HUES6 (cell line): Measurements from ENCODE around the gene HBM.
"Not testable (repeated sequence)": the region's sequence is repeated elsewhere in the genome, so short reads cannot be mapped to it uniquely, and the experiment has no call there.

ENCODE experiments used
- H3K27ac ChIP-seq: 2 replicates; pipeline ENCODE4 v1.7.0; 2013; ENCODE audit warnings: low read depth, mild to moderate bottlenecking, low read length, inconsistent platforms
- H3K27me3 ChIP-seq: 2 replicates; pipeline ENCODE4 v1.6.1; 2013; ENCODE audit warnings: low read length; ENCODE audit not compliant: control insufficient read depth, insufficient read depth
- H3K36me3 ChIP-seq: 2 replicates; pipeline ENCODE4 v1.6.1; 2013; ENCODE audit warnings: low read length; ENCODE audit not compliant: control insufficient read depth, insufficient read depth
- H3K4me1 ChIP-seq: 2 replicates; pipeline ENCODE4 v1.6.1; 2013; ENCODE audit warnings: low read length; ENCODE audit not compliant: control insufficient read depth, insufficient read depth
- H3K4me3 ChIP-seq: 2 replicates; pipeline ENCODE4 v1.5.1; 2013; ENCODE audit warnings: low read depth, low read length
- H3K9ac ChIP-seq: one replicate; pipeline ENCODE4 v1.6.1; 2013; ENCODE audit warnings: mild to moderate bottlenecking, low read length
- H3K9me3 ChIP-seq: 2 replicates; pipeline ENCODE4 v1.6.1; 2013; ENCODE audit warnings: low read depth, low read length; ENCODE audit not compliant: control insufficient read depth, insufficient read depth

The HBM gene

GRCh38 chr16:189604-190186 is 23.9 kb downstream of the HBM start:
- peaks cover 84% of the 10 kb centered on the region for H3K36me3 ChIP-seq
- H3K9me3 ChIP-seq: no peaks in the 10 kb centered on the region
- no peaks in the 10 kb centered on the region for H3K4me1 ChIP-seq
- H3K27me3 ChIP-seq: no peaks in the 10 kb centered on the region
- H3K4me3 ChIP-seq: no peak overlapping the region
- no peak overlapping the region for H3K9ac ChIP-seq
- H3K27ac ChIP-seq: no peak overlapping the region

- Histone ChIP-seq H3K9ac (no peak overlapping the region), H3K36me3 (peaks cover 95% of the 10 kb centered on the region), H3K27ac (no peak overlapping the region)
Measured at GRCh38 chr16:191831-192230, 26.1 kb downstream of the HBM start.

GRCh38 chr16:192686-193085 is 26.9 kb downstream of the HBM start:
- Histone ChIP-seq H3K27me3 (no peaks in the 10 kb centered on the region), H3K4me1 (no peaks in the 10 kb centered on the region), H3K9me3 (no peaks in the 10 kb centered on the region), H3K9ac (no peak overlapping the region), H3K27ac (no peak overlapping the region), H3K4me3 (no peak overlapping the region), H3K36me3 (peaks cover 95% of the 10 kb centered on the region)

More at GRCh38 chr16:191831-192230, 26.1 kb downstream of the HBM start:
- no peak overlapping the region for H3K4me3 ChIP-seq
- no peaks in the 10 kb centered on the region for H3K4me1 ChIP-seq
- no peaks in the 10 kb centered on the region for H3K27me3 ChIP-seq
- H3K9me3 ChIP-seq: no peaks in the 10 kb centered on the region

GRCh38 chr16:193441-193840 is 27.7 kb downstream of the HBM start:
- H3K4me1 ChIP-seq: no peaks in the 10 kb centered on the region
- no peak overlapping the region for H3K27ac ChIP-seq
- H3K4me3 ChIP-seq: no peak overlapping the region
- peaks cover 96% of the 10 kb centered on the region for H3K36me3 ChIP-seq
- no peak overlapping the region for H3K9ac ChIP-seq
- no peaks in the 10 kb centered on the region for H3K9me3 ChIP-seq
- H3K27me3 ChIP-seq: no peaks in the 10 kb centered on the region

- H3K4me1 ChIP-seq: no peaks in the 10 kb centered on the region
- no peaks in the 10 kb centered on the region for H3K27me3 ChIP-seq
Measured at GRCh38 chr16:194516-194915, 28.7 kb downstream of the HBM start.

GRCh38 chr16:200388-200787 is 34.6 kb downstream of the HBM start:
- Histone ChIP-seq H3K9ac (no peak overlapping the region), H3K27me3 (no peaks in the 10 kb centered on the region), H3K36me3 (peaks cover 84% of the 10 kb centered on the region), H3K4me3 (no peak overlapping the region), H3K27ac (no peak overlapping the region), H3K9me3 (no peaks in the 10 kb centered on the region), H3K4me1 (no peaks in the 10 kb centered on the region)

More at GRCh38 chr16:194516-194915, 28.7 kb downstream of the HBM start:
- Histone ChIP-seq H3K27ac (no peak overlapping the region), H3K9me3 (no peaks in the 10 kb centered on the region), H3K36me3 (peaks cover 95% of the 10 kb centered on the region), H3K9ac (no peak overlapping the region), H3K4me3 (no peak overlapping the region)

GRCh38 chr16:203246-203645 is 37.5 kb downstream of the HBM start:
- Histone ChIP-seq H3K36me3 (peaks cover 86% of the 10 kb centered on the region), H3K9ac (no peak overlapping the region), H3K9me3 (no peaks in the 10 kb centered on the region)

GRCh38 chr16:204046-204445 is 38.3 kb downstream of the HBM start:
- H3K4me3 ChIP-seq, H3K27ac ChIP-seq, H3K4me1 ChIP-seq, H3K9ac ChIP-seq, H3K9me3 ChIP-seq, H3K27me3 ChIP-seq: not testable (repeated sequence)
- H3K36me3 ChIP-seq: peaks cover 86% of the 10 kb centered on the region

More at GRCh38 chr16:203246-203645, 37.5 kb downstream of the HBM start:
- Histone ChIP-seq H3K4me3 (no peak overlapping the region), H3K27me3 (no peaks in the 10 kb centered on the region), H3K27ac (no peak overlapping the region), H3K4me1 (no peaks in the 10 kb centered on the region)

GRCh38 chr16:209359-209758 is 43.6 kb downstream of the HBM start:
- H3K36me3 ChIP-seq: peaks cover 92% of the 10 kb centered on the region
- H3K4me1 ChIP-seq, H3K27ac ChIP-seq, H3K9me3 ChIP-seq, H3K27me3 ChIP-seq, H3K4me3 ChIP-seq, H3K9ac ChIP-seq: not testable (repeated sequence)

GRCh38 chr16:211631-212180 is 45.9 kb downstream of the HBM start:
- H3K36me3 ChIP-seq: peaks cover 90% of the 10 kb centered on the region
- not testable (repeated sequence) for H3K4me3 ChIP-seq, H3K27ac ChIP-seq, H3K27me3 ChIP-seq, H3K9me3 ChIP-seq, H3K4me1 ChIP-seq, H3K9ac ChIP-seq

- Histone ChIP-seq H3K36me3 (peaks cover 89% of the 10 kb centered on the region), H3K4me1 (no peaks in the 10 kb centered on the region), H3K27ac (no peak overlapping the region), H3K9ac (no peak overlapping the region), H3K4me3 (no peak overlapping the region), H3K9me3 (no peaks in the 10 kb centered on the region), H3K27me3 (no peaks in the 10 kb centered on the region)
Measured at GRCh38 chr16:212999-213398, 47.2 kb downstream of the HBM start.
